Measurements from ENCODE around the gene LIM2. TPM values are rescaled to one million over a fixed set of nuclear protein-coding genes. Genes with fewer than 3 reads are reported as not detected.
A peak's percentile ranks its signal among the peaks of the same experiment; 100 is the strongest.

LIM2 gene
- total RNA-seq, 1 donor from 2014 or later: not detected

- Histone ChIP-seq H3K36me3 (no peaks in the 10 kb centered on the region), H3K4me3 (no peak overlapping the region), H3K27me3 (ENCODE audit: low read depth) (no peaks in the 10 kb centered on the region), H3K4me1 (no peaks in the 10 kb centered on the region), H3K27ac (no peak overlapping the region), H3K9me3 (no peaks in the 10 kb centered on the region)
- ATAC-seq (no peak), DNase-seq (no peak)
- intact Hi-C loops (cut with DNase I): no loop called here
- TF ChIP-seq CTCF (IDR thresholded peaks at IDR 0.05): no peak
These were observed 5.8 kb downstream of the LIM2 start for GRCh38 chr19:51382004-51382403.

- ATAC-seq (no peak), DNase-seq (no peak)
- intact Hi-C loops (cut with DNase I): no loop called here
- H3K4me3 ChIP-seq: no peak overlapping the region
- H3K27ac ChIP-seq: no peak overlapping the region
- no peaks in the 10 kb centered on the region for H3K27me3 ChIP-seq (ENCODE audit: low read depth)
- TF ChIP-seq CTCF (IDR thresholded peaks at IDR 0.05): no peak
- no peaks in the 10 kb centered on the region for H3K9me3 ChIP-seq
- H3K36me3 ChIP-seq: no peaks in the 10 kb centered on the region
- no peaks in the 10 kb centered on the region for H3K4me1 ChIP-seq
These were observed 7.4 kb downstream of the LIM2 start for GRCh38 chr19:51380379-51380778.

- Histone ChIP-seq H3K4me1 (no peaks in the 10 kb centered on the region), H3K27ac (no peak overlapping the region), H3K9me3 (no peaks in the 10 kb centered on the region), H3K4me3 (no peak overlapping the region), H3K36me3 (no peaks in the 10 kb centered on the region), H3K27me3 (ENCODE audit: low read depth) (no peaks in the 10 kb centered on the region)
- TF ChIP-seq CTCF (IDR thresholded peaks at IDR 0.05): no peak
- ATAC-seq: no peak
- DNase-seq: no peak
- intact Hi-C loops (cut with DNase I): no loop called here
These were observed 10.4 kb downstream of the LIM2 start for GRCh38 chr19:51377422-51377821.

GRCh38 chr19:51375504-51376221 is 12.1 kb downstream of the LIM2 start:
- intact Hi-C loops (cut with DNase I): no loop called here
- H3K4me1 ChIP-seq: no peaks in the 10 kb centered on the region
- no peak for TF ChIP-seq CTCF (IDR thresholded peaks at IDR 0.05)

GRCh38 chr19:51372649-51373504 is 14.9 kb downstream of the LIM2 start, which contains the start of gene NKG7:
Gene NKG7 (minus strand): TSS chr19:51372654. CDS start chr19:51372535, 119 bp downstream.
- H3K27ac ChIP-seq: peak within 1 kb of the TSS; percentile 64
- H3K4me1 ChIP-seq: peaks cover 6% of the 10 kb centered on the region
- TF ChIP-seq CTCF (IDR thresholded peaks at IDR 0.05): no peak
- H3K36me3 ChIP-seq: no peaks in the 10 kb centered on the region
- no peaks in the 10 kb centered on the region for H3K27me3 ChIP-seq (ENCODE audit: low read depth)
- peak within 1 kb of the TSS; percentile 30 for H3K4me3 ChIP-seq
- intact Hi-C loops (cut with DNase I): no loop called here
- DNase-seq (no peak), ATAC-seq (peak; percentile 17 to 26)
- H3K9me3 ChIP-seq: no peaks in the 10 kb centered on the region

More at GRCh38 chr19:51375504-51376221, 12.1 kb downstream of the LIM2 start:
- H3K27me3 ChIP-seq (ENCODE audit: low read depth): no peaks in the 10 kb centered on the region
- H3K9me3 ChIP-seq: no peaks in the 10 kb centered on the region
- H3K36me3 ChIP-seq: no peaks in the 10 kb centered on the region
- no peak overlapping the region for H3K27ac ChIP-seq
- H3K4me3 ChIP-seq: no peak overlapping the region
- no peak for ATAC-seq
- no peak for DNase-seq

Data from lower lobe of right lung (tissue), 2 donors.